ENCODE results near the gene C9orf72. TPM values are rescaled to one million over a fixed set of nuclear protein-coding genes. Genes with fewer than 3 reads are reported as not detected.

The C9orf72 gene
- total and polyA plus RNA-seq, 2 of the 13 experiments (the other 11 are each of a cell fraction or from before 2014, with no cell fraction given), result 3.1 to 5.9 TPM

DNA sequence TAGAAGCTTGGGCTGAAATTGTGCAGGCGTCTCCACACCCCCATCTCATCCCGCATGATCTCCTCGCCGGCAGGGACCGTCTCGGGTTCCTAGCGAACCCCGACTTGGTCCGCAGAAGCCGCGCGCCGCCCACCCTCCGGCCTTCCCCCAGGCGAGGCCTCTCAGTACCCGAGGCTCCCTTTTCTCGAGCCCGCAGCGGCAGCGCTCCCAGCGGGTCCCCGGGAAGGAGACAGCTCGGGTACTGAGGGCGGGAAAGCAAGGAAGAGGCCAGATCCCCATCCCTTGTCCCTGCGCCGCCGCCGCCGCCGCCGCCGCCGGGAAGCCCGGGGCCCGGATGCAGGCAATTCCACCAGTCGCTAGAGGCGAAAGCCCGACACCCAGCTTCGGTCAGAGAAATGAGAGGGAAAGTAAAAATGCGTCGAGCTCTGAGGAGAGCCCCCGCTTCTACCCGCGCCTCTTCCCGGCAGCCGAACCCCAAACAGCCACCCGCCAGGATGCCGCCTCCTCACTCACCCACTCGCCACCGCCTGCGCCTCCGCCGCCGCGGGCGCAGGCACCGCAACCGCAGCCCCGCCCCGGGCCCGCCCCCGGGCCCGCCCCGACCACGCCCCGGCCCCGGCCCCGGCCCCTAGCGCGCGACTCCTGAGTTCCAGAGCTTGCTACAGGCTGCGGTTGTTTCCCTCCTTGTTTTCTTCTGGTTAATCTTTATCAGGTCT lies at the start of gene C9orf72 (continued):
- TF ChIP-seq NFRKB (IDR thresholded peaks at IDR 0.05), result no peak
- peak; percentile 42; the same call in 1 of the 2 replicates for TF ChIP-seq ZSCAN21 (CRISPR knock-in tag; IDR thresholded peaks at IDR 0.05; ENCODE audit: borderline replicate concordance)
- TF ChIP-seq SP2 (CRISPR knock-in tag; IDR thresholded peaks at IDR 0.05), result 0 out of 2 replicates have a peak, but pooled peaks have one; percentile 17
- TF ChIP-seq ZBTB7B (CRISPR knock-in tag; IDR thresholded peaks at IDR 0.05), result 0 out of 2 replicates have a peak, but pooled peaks have one; percentile 16
- peak; percentile 52; the same call in 1 of the 2 replicates for TF ChIP-seq POLR2AphosphoS5 (IDR thresholded peaks at IDR 0.05; ENCODE audit: low read depth, low read length)
- TF ChIP-seq ZSCAN31 (CRISPR knock-in tag; IDR thresholded peaks at IDR 0.05; ENCODE audit: low read depth), result 0 out of 2 replicates have a peak, but pooled peaks have one; percentile 3
- TF ChIP-seq MXD4 (CRISPR knock-in tag; IDR thresholded peaks at IDR 0.05), result peak; percentile 12; the same call in 1 of the 2 replicates
- TF ChIP-seq ZNF441 (CRISPR knock-in tag; IDR thresholded peaks at IDR 0.05; ENCODE audit: borderline replicate concordance), result peak; percentile 17; the same call in 1 of the 2 replicates
- TF ChIP-seq RFX1 (IDR thresholded peaks at IDR 0.05), result no peak
- TF ChIP-seq CSRNP2 (CRISPR knock-in tag; conservative IDR thresholded peaks at IDR 0.05; ENCODE audit: low read depth), result no peak
- TF ChIP-seq, protein P1, sequence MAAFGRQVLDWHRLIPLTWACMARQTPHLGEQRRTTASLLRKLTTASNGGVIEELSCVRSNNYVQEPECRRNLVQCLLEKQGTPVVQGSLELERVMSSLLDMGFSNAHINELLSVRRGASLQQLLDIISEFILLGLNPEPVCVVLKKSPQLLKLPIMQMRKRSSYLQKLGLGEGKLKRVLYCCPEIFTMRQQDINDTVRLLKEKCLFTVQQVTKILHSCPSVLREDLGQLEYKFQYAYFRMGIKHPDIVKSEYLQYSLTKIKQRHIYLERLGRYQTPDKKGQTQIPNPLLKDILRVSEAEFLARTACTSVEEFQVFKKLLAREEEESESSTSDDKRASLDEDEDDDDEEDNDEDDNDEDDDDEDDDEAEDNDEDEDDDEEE (CRISPR knock-in tag; IDR thresholded peaks at IDR 0.05), result 0 out of 2 replicates have a peak, but pooled peaks have one; percentile 52
- no peak for TF ChIP-seq ZNF749 (CRISPR knock-in tag; IDR thresholded peaks at IDR 0.05; ENCODE audit: borderline replicate concordance)
- 0 out of 2 replicates have a peak, but pooled peaks have one; percentile 39 for TF ChIP-seq KDM5A (IDR thresholded peaks at IDR 0.05; ENCODE audit: borderline replicate concordance, low read length)
- TF ChIP-seq ZNF891 (CRISPR knock-in tag; IDR thresholded peaks at IDR 0.05), result 0 out of 2 replicates have a peak, but pooled peaks have one; percentile 32
- TF ChIP-seq RXRB (CRISPR knock-in tag; IDR thresholded peaks at IDR 0.05; ENCODE audit: borderline replicate concordance), result no peak
- peak; percentile 39; the same call in 1 of the 2 replicates for TF ChIP-seq KDM5B (CRISPR knock-in tag; IDR thresholded peaks at IDR 0.05; ENCODE audit: borderline replicate concordance)
- TF ChIP-seq NAIF1 (CRISPR knock-in tag; IDR thresholded peaks at IDR 0.05; ENCODE audit: borderline replicate concordance), result 0 out of 2 replicates have a peak, but pooled peaks have one; percentile 11
- peak; percentile 49 for TF ChIP-seq PHF8 (CRISPR knock-in tag; IDR thresholded peaks at IDR 0.05)
- TF ChIP-seq HIVEP1 (CRISPR knock-in tag; IDR thresholded peaks at IDR 0.05), result no peak
- TF ChIP-seq ZNF292 (CRISPR knock-in tag; IDR thresholded peaks at IDR 0.05; ENCODE audit: borderline replicate concordance, low read depth), result no peak
- TF ChIP-seq RBFOX2 (IDR thresholded peaks at IDR 0.05; ENCODE audit: low read depth, low read length), result peak; percentile 67; the same call in 1 of the 2 replicates
- TF ChIP-seq ZEB1 (IDR thresholded peaks at IDR 0.05; ENCODE audit: insufficient replicate concordance, low read depth), result peak; percentile 14
- TF ChIP-seq ZBTB44 (CRISPR knock-in tag; IDR thresholded peaks at IDR 0.05), result no peak
- TF ChIP-seq GABPB1 (CRISPR knock-in tag; IDR thresholded peaks at IDR 0.05), result peak; percentile 48; the same call in 1 of the 2 replicates

Data from HepG2 (cell line).